ENCODE results near the gene LIM2.

The LIM2 gene

DNA sequence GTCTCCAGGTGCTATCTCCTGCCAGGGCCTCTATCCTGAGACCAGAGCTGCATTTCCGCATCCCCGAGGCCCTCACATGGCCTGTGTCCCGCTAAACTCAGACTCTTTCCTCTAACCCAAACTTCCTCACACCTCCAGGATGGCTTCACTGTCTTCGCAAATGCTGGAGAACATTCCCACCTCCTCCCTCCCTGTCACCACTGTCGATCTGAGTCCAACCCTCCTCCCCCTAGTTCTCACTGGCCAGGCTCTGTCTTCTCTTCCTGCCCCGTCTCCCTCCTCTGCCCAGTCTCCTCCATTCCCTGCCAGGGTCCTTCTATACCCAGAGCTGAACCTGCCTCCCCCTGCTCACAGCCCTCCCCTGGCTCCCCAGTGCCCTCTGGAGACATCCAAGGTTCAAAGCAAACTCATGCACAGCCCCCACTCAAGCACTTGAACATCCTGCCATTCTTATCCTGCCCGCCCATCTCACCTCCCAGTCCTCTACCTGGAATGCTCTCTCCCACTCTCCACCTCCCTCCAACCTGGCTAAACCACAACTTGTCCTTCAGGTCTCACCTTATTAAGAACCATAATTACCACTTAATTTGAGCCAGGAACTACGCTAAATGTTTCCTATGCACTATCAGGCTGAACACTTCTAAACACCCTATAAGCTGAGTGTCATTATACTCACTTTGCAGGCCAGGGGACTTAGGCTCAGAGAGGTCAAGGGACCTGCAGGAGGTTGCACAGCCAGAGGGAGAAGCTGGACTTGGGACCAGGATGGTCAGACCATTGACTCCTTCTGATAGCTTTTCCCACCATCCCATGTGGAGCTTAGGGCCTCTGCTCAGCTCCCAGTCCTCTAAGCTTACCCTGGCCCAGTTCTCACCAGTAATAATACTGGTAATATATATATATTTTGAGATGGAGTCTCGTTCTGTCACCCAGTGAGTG is 44.9 kb downstream of the LIM2 start:
- ATAC-seq: no peak
- TF ChIP-seq, protein P1, sequence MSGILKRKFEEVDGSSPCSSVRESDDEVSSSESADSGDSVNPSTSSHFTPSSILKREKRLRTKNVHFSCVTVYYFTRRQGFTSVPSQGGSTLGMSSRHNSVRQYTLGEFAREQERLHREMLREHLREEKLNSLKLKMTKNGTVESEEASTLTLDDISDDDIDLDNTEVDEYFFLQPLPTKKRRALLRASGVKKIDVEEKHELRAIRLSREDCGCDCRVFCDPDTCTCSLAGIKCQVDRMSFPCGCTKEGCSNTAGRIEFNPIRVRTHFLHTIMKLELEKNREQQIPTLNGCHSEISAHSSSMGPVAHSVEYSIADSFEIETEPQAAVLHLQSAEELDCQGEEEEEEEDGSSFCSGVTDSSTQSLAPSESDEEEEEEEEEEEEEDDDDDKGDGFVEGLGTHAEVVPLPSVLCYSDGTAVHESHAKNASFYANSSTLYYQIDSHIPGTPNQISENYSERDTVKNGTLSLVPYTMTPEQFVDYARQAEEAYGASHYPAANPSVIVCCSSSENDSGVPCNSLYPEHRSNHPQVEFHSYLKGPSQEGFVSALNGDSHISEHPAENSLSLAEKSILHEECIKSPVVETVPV (CRISPR knock-in tag; IDR thresholded peaks at IDR 0.05): no peak
- TF ChIP-seq, protein P2, sequence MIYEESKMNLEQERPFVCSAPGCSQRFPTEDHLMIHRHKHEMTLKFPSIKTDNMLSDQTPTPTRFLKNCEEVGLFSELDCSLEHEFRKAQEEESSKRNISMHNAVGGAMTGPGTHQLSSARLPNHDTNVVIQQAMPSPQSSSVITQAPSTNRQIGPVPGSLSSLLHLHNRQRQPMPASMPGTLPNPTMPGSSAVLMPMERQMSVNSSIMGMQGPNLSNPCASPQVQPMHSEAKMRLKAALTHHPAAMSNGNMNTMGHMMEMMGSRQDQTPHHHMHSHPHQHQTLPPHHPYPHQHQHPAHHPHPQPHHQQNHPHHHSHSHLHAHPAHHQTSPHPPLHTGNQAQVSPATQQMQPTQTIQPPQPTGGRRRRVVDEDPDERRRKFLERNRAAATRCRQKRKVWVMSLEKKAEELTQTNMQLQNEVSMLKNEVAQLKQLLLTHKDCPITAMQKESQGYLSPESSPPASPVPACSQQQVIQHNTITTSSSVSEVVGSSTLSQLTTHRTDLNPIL (CRISPR knock-in tag; IDR thresholded peaks at IDR 0.05; ENCODE audit: low read depth): no peak
- TF ChIP-seq ARNTL (CRISPR knock-in tag; IDR thresholded peaks at IDR 0.05; ENCODE audit: borderline replicate concordance, low read depth) (no peak), TOX (CRISPR knock-in tag; IDR thresholded peaks at IDR 0.05; ENCODE audit: borderline replicate concordance) (no peak), ISL1 (CRISPR knock-in tag; IDR thresholded peaks at IDR 0.05) (no peak), ZNF8 (CRISPR knock-in tag; IDR thresholded peaks at IDR 0.05) (no peak), OSR1 (CRISPR knock-in tag; IDR thresholded peaks at IDR 0.05) (no peak), ESRRG (CRISPR knock-in tag; IDR thresholded peaks at IDR 0.05) (no peak), PPARA (CRISPR knock-in tag; IDR thresholded peaks at IDR 0.05; ENCODE audit: borderline replicate concordance) (no peak), ZNF70 (CRISPR knock-in tag; IDR thresholded peaks at IDR 0.05) (no peak)

DNA sequence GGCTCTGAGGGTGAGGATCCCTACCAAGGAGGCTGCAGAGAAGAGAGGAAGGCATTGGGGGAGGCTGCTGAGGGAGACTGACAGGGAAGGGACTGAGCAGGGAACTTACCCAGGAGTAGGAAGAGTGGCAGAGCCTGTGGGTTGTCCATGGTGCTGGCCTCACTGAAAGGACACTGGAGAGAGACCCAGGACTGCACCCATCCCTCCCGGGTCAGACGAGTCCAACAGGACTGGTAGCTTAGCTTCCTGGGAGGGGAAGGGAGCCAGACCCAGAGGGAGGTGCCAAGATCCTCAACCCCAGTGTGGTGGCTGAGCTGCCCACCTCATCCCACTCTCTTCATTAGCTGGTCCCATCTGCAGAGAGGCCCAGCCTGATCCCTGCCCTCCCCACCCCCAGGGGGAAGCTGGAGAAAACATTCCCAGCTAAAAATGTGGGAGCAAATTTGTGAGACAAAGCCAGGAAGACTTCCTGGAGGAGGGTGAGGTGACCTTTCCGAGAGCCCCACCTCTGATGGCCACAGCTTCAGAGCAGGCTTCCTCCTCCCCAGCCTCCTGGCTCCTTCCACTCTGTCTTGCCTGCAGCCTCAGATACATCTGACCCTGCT is 45.7 kb downstream of the LIM2 start, which contains the start of gene VSIG10L:
VSIG10L (minus strand) TSS at position 164 of the 605 bp plus-strand sequence; CDS start at position 149, 15 bp downstream.
- TF ChIP-seq, protein P3, sequence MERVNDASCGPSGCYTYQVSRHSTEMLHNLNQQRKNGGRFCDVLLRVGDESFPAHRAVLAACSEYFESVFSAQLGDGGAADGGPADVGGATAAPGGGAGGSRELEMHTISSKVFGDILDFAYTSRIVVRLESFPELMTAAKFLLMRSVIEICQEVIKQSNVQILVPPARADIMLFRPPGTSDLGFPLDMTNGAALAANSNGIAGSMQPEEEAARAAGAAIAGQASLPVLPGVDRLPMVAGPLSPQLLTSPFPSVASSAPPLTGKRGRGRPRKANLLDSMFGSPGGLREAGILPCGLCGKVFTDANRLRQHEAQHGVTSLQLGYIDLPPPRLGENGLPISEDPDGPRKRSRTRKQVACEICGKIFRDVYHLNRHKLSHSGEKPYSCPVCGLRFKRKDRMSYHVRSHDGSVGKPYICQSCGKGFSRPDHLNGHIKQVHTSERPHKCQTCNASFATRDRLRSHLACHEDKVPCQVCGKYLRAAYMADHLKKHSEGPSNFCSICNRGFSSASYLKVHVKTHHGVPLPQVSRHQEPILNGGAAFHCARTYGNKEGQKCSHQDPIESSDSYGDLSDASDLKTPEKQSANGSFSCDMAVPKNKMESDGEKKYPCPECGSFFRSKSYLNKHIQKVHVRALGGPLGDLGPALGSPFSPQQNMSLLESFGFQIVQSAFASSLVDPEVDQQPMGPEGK (CRISPR knock-in tag; IDR thresholded peaks at IDR 0.05; ENCODE audit: borderline replicate concordance): no peak
- TF ChIP-seq PPARA (CRISPR knock-in tag; IDR thresholded peaks at IDR 0.05; ENCODE audit: borderline replicate concordance) (no peak), ZFP30 (CRISPR knock-in tag; IDR thresholded peaks at IDR 0.05) (no peak), ARNTL (CRISPR knock-in tag; IDR thresholded peaks at IDR 0.05; ENCODE audit: borderline replicate concordance, low read depth) (no peak), RARB (CRISPR knock-in tag; IDR thresholded peaks at IDR 0.05) (no peak)
- TF ChIP-seq, protein P2 (CRISPR knock-in tag; IDR thresholded peaks at IDR 0.05; ENCODE audit: low read depth): no peak
- TF ChIP-seq, protein P4, sequence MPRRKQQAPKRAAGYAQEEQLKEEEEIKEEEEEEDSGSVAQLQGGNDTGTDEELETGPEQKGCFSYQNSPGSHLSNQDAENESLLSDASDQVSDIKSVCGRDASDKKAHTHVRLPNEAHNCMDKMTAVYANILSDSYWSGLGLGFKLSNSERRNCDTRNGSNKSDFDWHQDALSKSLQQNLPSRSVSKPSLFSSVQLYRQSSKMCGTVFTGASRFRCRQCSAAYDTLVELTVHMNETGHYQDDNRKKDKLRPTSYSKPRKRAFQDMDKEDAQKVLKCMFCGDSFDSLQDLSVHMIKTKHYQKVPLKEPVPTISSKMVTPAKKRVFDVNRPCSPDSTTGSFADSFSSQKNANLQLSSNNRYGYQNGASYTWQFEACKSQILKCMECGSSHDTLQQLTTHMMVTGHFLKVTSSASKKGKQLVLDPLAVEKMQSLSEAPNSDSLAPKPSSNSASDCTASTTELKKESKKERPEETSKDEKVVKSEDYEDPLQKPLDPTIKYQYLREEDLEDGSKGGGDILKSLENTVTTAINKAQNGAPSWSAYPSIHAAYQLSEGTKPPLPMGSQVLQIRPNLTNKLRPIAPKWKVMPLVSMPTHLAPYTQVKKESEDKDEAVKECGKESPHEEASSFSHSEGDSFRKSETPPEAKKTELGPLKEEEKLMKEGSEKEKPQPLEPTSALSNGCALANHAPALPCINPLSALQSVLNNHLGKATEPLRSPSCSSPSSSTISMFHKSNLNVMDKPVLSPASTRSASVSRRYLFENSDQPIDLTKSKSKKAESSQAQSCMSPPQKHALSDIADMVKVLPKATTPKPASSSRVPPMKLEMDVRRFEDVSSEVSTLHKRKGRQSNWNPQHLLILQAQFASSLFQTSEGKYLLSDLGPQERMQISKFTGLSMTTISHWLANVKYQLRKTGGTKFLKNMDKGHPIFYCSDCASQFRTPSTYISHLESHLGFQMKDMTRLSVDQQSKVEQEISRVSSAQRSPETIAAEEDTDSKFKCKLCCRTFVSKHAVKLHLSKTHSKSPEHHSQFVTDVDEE (CRISPR knock-in tag; IDR thresholded peaks at IDR 0.05): no peak
- TF ChIP-seq, protein P1 (CRISPR knock-in tag; IDR thresholded peaks at IDR 0.05): no peak
- no peak for ATAC-seq

DNA sequence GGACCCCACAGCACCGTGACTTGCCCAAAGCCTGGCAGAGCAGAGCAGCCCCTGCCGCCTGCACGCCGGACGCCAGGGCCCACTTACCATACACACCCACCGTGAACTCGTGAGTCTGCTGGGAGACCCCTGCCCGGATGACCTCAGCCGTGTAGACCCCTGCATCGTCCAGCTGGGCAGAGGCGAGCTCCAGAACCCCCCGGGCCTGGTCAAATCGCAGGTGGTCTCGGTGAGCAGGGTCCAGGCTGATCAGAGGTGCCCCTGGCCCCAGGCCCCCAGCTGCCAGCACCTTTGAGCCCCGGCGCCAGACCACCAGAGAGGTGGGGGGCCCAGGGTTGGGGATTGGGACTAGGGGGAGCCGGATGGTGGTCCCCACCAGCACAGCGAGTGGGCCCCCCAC is 46.7 kb downstream of the LIM2 start:
- TF ChIP-seq OSR1 (CRISPR knock-in tag; IDR thresholded peaks at IDR 0.05) (no peak), ZC3H10 (CRISPR knock-in tag; IDR thresholded peaks at IDR 0.05) (no peak), ZNF8 (CRISPR knock-in tag; IDR thresholded peaks at IDR 0.05) (no peak), TOX (CRISPR knock-in tag; IDR thresholded peaks at IDR 0.05; ENCODE audit: borderline replicate concordance) (no peak), ARNTL (CRISPR knock-in tag; IDR thresholded peaks at IDR 0.05; ENCODE audit: borderline replicate concordance, low read depth) (no peak), SNAI2 (CRISPR knock-in tag; IDR thresholded peaks at IDR 0.05) (no peak), GLIS3 (CRISPR knock-in tag; IDR thresholded peaks at IDR 0.05) (no peak)
- TF ChIP-seq, protein P2 (CRISPR knock-in tag; IDR thresholded peaks at IDR 0.05; ENCODE audit: low read depth): no peak
- TF ChIP-seq, protein P1 (CRISPR knock-in tag; IDR thresholded peaks at IDR 0.05): no peak
- no peak for ATAC-seq

All from SK-N-SH treated with all-trans-retinoic acid at 6 μM for 48 hours (cell line).